SK-N-SH (cell line): ENCODE measurements around the gene RASL12. TPM values are rescaled to one million over a fixed set of nuclear protein-coding genes. Genes with fewer than 3 reads are reported as not detected.

ENCODE experiments used
- CTCF ChIA-PET: fragments of 300-600, 350-600 bp; formaldehyde crosslinking; extraction: SDS; loops from one replicate; lab custom pipeline; 2021; lab: Yijun Ruan, JAX
- POLR2A ChIA-PET: fragments of 350-600 bp; sonication (Branson Sonifier 250); formaldehyde crosslinking; extraction: SDS; loops from one replicate; lab custom pipeline; 2020; ENCODE audit warnings: antibody characterized with exemption, inconsistent platforms; lab: Yijun Ruan, JAX
- DNase-seq: peaks from one replicate; pipeline ENCODE4 v3.0.0; 2012
- H2AFZ ChIP-seq: fragments of 200-600 bp; sonication (generic); 2 replicates; pipeline ENCODE4 v1.8.1; 2016; ENCODE audit warnings: antibody characterized with exemption, mild to moderate bottlenecking, low read depth
- H3F3A ChIP-seq: fragments of 200-600 bp; sonication (generic); replicated peaks from 2 replicates; pipeline ENCODE3; 2016; ENCODE audit warnings: antibody characterized with exemption, mild to moderate bottlenecking; ENCODE audit not compliant: insufficient read depth
- H3K27ac ChIP-seq, 2 experiments: fragments of 200-500 bp in 1 of 2; fragments of 200-600 bp in 1 of 2; sonication (Bioruptor generic) in 1 of 2; sonication (generic), shearing (Covaris generic) in 1 of 2; 2 replicates each; pipeline versions ENCODE4 v1.5.1 to v1.6.1; 2014 to 2016; ENCODE audit warnings: low read depth in 2 of 2, inconsistent platforms in 1 of 2, low read length in 1 of 2, mild to moderate bottlenecking in 1 of 2, mixed read lengths in 1 of 2
- H3K27me3 ChIP-seq: fragments of 200-600 bp; sonication (generic), shearing (Covaris generic); 2 replicates; pipeline ENCODE4 v1.6.1; 2016; ENCODE audit warnings: mixed run types; ENCODE audit not compliant: insufficient read depth
- H3K36me3 ChIP-seq, 2 experiments: fragments of 200-500 bp in 1 of 2; fragments of 200-600 bp in 1 of 2; sonication (Bioruptor generic) in 1 of 2; sonication (generic) in 1 of 2; replicated peaks in 1 of 2; 2 replicates each; pipeline versions ENCODE3 to v1.5.1; 2014 to 2016; ENCODE audit warnings: low read length in 1 of 2, mild to moderate bottlenecking in 1 of 2; ENCODE audit not compliant: insufficient read depth in 2 of 2, control insufficient read depth in 1 of 2
- H3K4me1 ChIP-seq, 2 experiments: fragments of 200-500 bp in 1 of 2; fragments of 200-600 bp in 1 of 2; sonication (Bioruptor generic) in 1 of 2; sonication (generic), shearing (Covaris generic) in 1 of 2; 2 replicates each; pipeline versions ENCODE4 v1.5.1 to v1.6.1; 2014 to 2016; ENCODE audit warnings: low read depth in 1 of 2, low read length in 1 of 2, mixed run types in 1 of 2; ENCODE audit not compliant: insufficient read depth in 2 of 2, control insufficient read depth in 1 of 2
- H3K4me2 ChIP-seq: fragments of 200-600 bp; sonication (generic), shearing (Covaris generic); 2 replicates; pipeline ENCODE4 v1.6.1; 2017; ENCODE audit warnings: mixed run types
- H3K4me3 ChIP-seq, 2 experiments: fragments of 200-500 bp in 1 of 2; fragments of 200-600 bp in 1 of 2; sonication (Bioruptor generic) in 1 of 2; sonication (generic), shearing (Covaris generic) in 1 of 2; 2 replicates each; pipeline versions ENCODE4 v1.5.1 to v1.8.1; 2014 to 2016; ENCODE audit warnings: low read depth in 2 of 2, inconsistent platforms in 1 of 2, low read length in 1 of 2, mild to moderate bottlenecking in 1 of 2, mixed read lengths in 1 of 2, moderate library complexity in 1 of 2
- H3K79me2 ChIP-seq: fragments of 200-600 bp; sonication (generic); 2 replicates; pipeline ENCODE4 v1.8.1; 2017; ENCODE audit warnings: mild to moderate bottlenecking; ENCODE audit not compliant: insufficient read depth
- H3K9ac ChIP-seq: fragments of 200-600 bp; sonication (generic); 2 replicates; pipeline ENCODE4 v1.6.1; 2017; ENCODE audit warnings: mixed run types
- H3K9me2 ChIP-seq: fragments of 200-600 bp; sonication (generic); 2 replicates; pipeline ENCODE4 v1.6.1; 2017; ENCODE audit warnings: mixed run types
- H3K9me3 ChIP-seq: fragments of 200-600 bp; sonication (generic); 2 replicates; pipeline ENCODE4 v1.6.1; 2017; ENCODE audit warnings: mixed run types, mild to moderate bottlenecking, moderate library complexity
- H4K20me1 ChIP-seq: fragments of 200-600 bp; sonication (generic); 2 replicates; pipeline ENCODE4 v1.6.1; 2017; ENCODE audit warnings: mild to moderate bottlenecking, mixed run types; ENCODE audit not compliant: insufficient read depth
- CHD2 ChIP-seq: fragments of 150-350 bp; IDR thresholded peaks from 2 replicates; pipeline ENCODE4 v1.6.1; 2018; ENCODE audit warnings: low read length; ENCODE audit not compliant: partially characterized antibody
- ELF1 ChIP-seq: IDR thresholded peaks from 2 replicates; pipeline ENCODE4 v1.4.0; 2012
- EP300 ChIP-seq, 2 experiments: IDR thresholded peaks; 2 replicates each; pipeline versions ENCODE4 v1.4.0 to v1.6.1; 2012; ENCODE audit warnings: borderline replicate concordance in 1 of 2, low read depth in 1 of 2, low read length in 1 of 2
- GATA2 ChIP-seq: sonication (generic); formaldehyde crosslinking; IDR thresholded peaks from 2 replicates; pipeline ENCODE4 v1.5.0; 2020; ENCODE audit warnings: mild to moderate bottlenecking, missing genetic modification reagents
- MEF2A ChIP-seq: IDR thresholded peaks from 2 replicates; pipeline ENCODE4 v1.4.0; 2012; ENCODE audit warnings: low read depth, borderline replicate concordance
- RAD21 ChIP-seq: IDR thresholded peaks from 2 replicates; pipeline ENCODE4 v1.6.1; 2012; ENCODE audit warnings: mild to moderate bottlenecking, low read length
- RCOR1 ChIP-seq: fragments of 150-350 bp; IDR thresholded peaks from 2 replicates; pipeline ENCODE4 v1.6.1; 2017; ENCODE audit warnings: antibody characterized with exemption, low read length
- RFX5 ChIP-seq: IDR thresholded peaks from 2 replicates; pipeline ENCODE4 v1.6.1; 2012; ENCODE audit warnings: mild to moderate bottlenecking, improper control_type of control experiment, low read length
- TAF1 ChIP-seq: IDR thresholded peaks from 2 replicates; pipeline ENCODE4 v1.6.1; 2012; ENCODE audit warnings: low read depth, mild to moderate bottlenecking, low read length, moderate library complexity, borderline replicate concordance
- TEAD4 ChIP-seq: IDR thresholded peaks from 2 replicates; pipeline ENCODE4 v1.4.0; 2012; ENCODE audit warnings: mild to moderate bottlenecking, borderline replicate concordance; ENCODE audit not compliant: insufficient read depth
- WGBS: methylation state at CpG from one replicate; pipeline ENCODE4 v1.1.6; 2017; ENCODE audit warnings: low lambda C conversion rate; 5-methylcytosine and 5-hydroxymethylcytosine counted together
- polyA plus RNA-seq, 3 experiments: library from polyadenylated mRNA; depleted of rRNA; stranded (reverse); fragments of >200 nt; gene quantifications; 2 replicates each; pipeline ENCODE4 v1.2.3, GENCODE V29; 2012
- TF ChIP-seq, protein P1 (sequence below): fragments of 150-350 bp; IDR thresholded peaks from 2 replicates; pipeline ENCODE4 v1.6.1; 2016; ENCODE audit warnings: mild to moderate bottlenecking, low read depth, low read length
- TF ChIP-seq, protein P2 (sequence below): IDR thresholded peaks from 2 replicates; pipeline ENCODE4 v1.6.1; 2012; ENCODE audit warnings: mild to moderate bottlenecking, low read depth, low read length, moderate library complexity

RASL12 gene
- polyA plus RNA-seq, 1 of the 3 experiments (the other 2 are of a cell fraction) = not detected

DNA sequence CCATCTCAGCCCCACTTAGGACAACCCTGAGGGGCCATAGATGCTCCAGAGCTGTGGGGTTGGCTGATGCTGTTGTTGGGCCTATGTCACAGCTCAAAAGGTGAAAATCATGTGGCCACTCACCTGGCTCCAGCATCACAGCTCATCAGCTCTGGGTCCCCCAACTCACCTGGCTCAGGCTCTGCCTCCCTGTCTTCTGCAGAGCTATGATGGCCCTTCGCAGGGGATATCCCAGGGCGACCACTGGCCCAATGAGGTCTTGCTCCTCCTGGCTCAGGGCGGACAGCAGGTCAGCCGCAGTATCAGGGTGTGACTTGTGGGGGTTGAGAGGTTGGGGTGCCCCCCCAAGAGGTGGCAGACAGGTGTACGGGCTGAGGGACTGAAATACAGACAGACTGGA is 31.5 kb upstream of the RASL12 start:
- Histone ChIP-seq H4K20me1 (no peaks in the 10 kb centered on the region), H3K4me1 (no peaks in the 10 kb centered on the region; a peak in 1 of 4 replicates), H3K79me2 (no peaks in the 10 kb centered on the region), H3K27ac (no peak overlapping the region)
- DNase-seq = no peak
- POLR2A ChIA-PET = no interaction called here
- no peak for TF ChIP-seq EP300 (IDR thresholded peaks at IDR 0.05; ENCODE audit: borderline replicate concordance in 1 of 2, low read depth in 1 of 2, low read length in 1 of 2)
- no peak for TF ChIP-seq MEF2A
- no peak for TF ChIP-seq RAD21
- TF ChIP-seq TEAD4 = no peak
- TF ChIP-seq GATA2 (CRISPR knock-in tag) = no peak
- TF ChIP-seq, protein P1, sequence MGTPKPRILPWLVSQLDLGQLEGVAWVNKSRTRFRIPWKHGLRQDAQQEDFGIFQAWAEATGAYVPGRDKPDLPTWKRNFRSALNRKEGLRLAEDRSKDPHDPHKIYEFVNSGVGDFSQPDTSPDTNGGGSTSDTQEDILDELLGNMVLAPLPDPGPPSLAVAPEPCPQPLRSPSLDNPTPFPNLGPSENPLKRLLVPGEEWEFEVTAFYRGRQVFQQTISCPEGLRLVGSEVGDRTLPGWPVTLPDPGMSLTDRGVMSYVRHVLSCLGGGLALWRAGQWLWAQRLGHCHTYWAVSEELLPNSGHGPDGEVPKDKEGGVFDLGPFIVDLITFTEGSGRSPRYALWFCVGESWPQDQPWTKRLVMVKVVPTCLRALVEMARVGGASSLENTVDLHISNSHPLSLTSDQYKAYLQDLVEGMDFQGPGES = no peak
- TF ChIP-seq RFX5 = no peak
- TF ChIP-seq RCOR1 = no peak
- TF ChIP-seq, all 33 proteins: peak for 0
- CTCF ChIA-PET = interaction anchor here (0.6 to 6.1 kb wide), 4 partner anchors 13 to 403 kb away, joined by 3 to 109 read pairs (median 4); no protein-coding TSS in a partner anchor
- Histone ChIP-seq H3K9me3 (no peaks in the 10 kb centered on the region), H3K4me3 (no peak overlapping the region), H3F3A (no peaks in the 10 kb centered on the region), H3K9ac (no peak overlapping the region), H2AFZ (no peak overlapping the region), H3K4me2 (no peak overlapping the region), H3K36me3 (peaks cover 20 to 59% of the 10 kb centered on the region in 2 experiments), H3K27me3 (no peaks in the 10 kb centered on the region), H3K9me2 (no peaks in the 10 kb centered on the region)
- WGBS = 100% methylated on average over 3 of the region's 5 CpGs

DNA sequence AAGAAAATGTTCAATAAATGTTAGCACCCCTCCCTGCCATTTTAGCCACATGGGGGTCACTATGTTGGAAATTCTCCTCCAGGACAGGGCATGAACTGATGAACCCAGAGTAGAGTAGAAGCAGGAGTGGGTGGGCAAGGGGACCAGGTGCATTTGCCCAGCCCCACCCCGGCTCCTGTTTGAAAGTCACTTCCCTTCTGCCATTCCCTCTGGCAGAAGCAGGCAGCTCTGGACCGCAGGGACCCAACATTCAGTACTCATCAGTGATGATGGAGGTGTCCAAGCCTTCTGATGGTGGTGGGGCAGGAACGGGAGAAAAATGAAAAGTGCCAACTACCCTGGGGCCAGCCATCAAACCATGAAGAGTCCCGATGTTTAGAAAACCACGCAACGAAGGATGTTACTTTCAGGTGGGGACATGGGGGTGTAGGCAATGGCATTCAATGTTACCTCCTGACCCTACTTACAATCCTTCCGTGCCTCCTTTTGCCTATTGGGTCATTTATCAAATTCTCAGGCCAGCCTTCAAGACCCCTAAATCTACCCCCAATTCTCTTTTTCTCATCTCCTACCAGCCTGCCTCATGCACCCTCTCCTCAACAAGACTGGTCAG is 30.0 kb upstream of the RASL12 start:
- CTCF ChIA-PET = no interaction called here
- 94% methylated on average over 7 of the region's 7 CpGs for WGBS

More for the DNA sequence above, 30.0 kb upstream of the RASL12 start:
- no peak overlapping the region for H3K27ac ChIP-seq
- no peaks in the 10 kb centered on the region for H3K9me2 ChIP-seq
- DNase-seq = no peak
- no peaks in the 10 kb centered on the region for H4K20me1 ChIP-seq
- H3K4me1 ChIP-seq = no peaks in the 10 kb centered on the region; a peak in 1 of 4 replicates
- H2AFZ ChIP-seq = no peak overlapping the region
- no peak overlapping the region for H3K4me3 ChIP-seq
- no peaks in the 10 kb centered on the region for H3F3A ChIP-seq
- H3K4me2 ChIP-seq = no peak overlapping the region
- peaks cover 11 to 61% of the 10 kb centered on the region in 2 experiments for H3K36me3 ChIP-seq
- POLR2A ChIA-PET = no interaction called here
- no peak for TF ChIP-seq ELF1
- TF ChIP-seq GATA2 (CRISPR knock-in tag) = no peak
- no peak for TF ChIP-seq CHD2
- TF ChIP-seq TEAD4 = no peak
- no peak for TF ChIP-seq TAF1
- TF ChIP-seq, protein P2, sequence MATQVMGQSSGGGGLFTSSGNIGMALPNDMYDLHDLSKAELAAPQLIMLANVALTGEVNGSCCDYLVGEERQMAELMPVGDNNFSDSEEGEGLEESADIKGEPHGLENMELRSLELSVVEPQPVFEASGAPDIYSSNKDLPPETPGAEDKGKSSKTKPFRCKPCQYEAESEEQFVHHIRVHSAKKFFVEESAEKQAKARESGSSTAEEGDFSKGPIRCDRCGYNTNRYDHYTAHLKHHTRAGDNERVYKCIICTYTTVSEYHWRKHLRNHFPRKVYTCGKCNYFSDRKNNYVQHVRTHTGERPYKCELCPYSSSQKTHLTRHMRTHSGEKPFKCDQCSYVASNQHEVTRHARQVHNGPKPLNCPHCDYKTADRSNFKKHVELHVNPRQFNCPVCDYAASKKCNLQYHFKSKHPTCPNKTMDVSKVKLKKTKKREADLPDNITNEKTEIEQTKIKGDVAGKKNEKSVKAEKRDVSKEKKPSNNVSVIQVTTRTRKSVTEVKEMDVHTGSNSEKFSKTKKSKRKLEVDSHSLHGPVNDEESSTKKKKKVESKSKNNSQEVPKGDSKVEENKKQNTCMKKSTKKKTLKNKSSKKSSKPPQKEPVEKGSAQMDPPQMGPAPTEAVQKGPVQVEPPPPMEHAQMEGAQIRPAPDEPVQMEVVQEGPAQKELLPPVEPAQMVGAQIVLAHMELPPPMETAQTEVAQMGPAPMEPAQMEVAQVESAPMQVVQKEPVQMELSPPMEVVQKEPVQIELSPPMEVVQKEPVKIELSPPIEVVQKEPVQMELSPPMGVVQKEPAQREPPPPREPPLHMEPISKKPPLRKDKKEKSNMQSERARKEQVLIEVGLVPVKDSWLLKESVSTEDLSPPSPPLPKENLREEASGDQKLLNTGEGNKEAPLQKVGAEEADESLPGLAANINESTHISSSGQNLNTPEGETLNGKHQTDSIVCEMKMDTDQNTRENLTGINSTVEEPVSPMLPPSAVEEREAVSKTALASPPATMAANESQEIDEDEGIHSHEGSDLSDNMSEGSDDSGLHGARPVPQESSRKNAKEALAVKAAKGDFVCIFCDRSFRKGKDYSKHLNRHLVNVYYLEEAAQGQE = no peak
- TF ChIP-seq, protein P1 = no peak
- H3K27me3 ChIP-seq = no peaks in the 10 kb centered on the region
- H3K9ac ChIP-seq = no peak overlapping the region
- H3K79me2 ChIP-seq = no peaks in the 10 kb centered on the region
- no peaks in the 10 kb centered on the region for H3K9me3 ChIP-seq
